Esophagus squamous epithelium (tissue), 5 donors: ENCODE data around the gene DYNC1I1. TPM values are rescaled to one million over a fixed set of nuclear protein-coding genes. Genes with fewer than 3 reads are reported as not detected.

ENCODE experiments used
- DNase-seq: peaks from one replicate; lab custom pipeline; 2025; lab: John Stamatoyannopoulos, UW
- H3K27ac ChIP-seq, 4 donors: fragments of 200-600 bp; sonication (generic); one replicate each; pipeline ENCODE4 v1.5.1; 2016 to 2019; ENCODE audit warnings: mild to moderate bottlenecking in 1 of 4
- H3K27me3 ChIP-seq, 4 donors: fragments of 200-600 bp; sonication (generic); 1 replicate in 3 of 4; 2 replicates in 1 of 4; pipeline versions ENCODE4 v1.5.1 to v1.6.0; 2017 to 2021; ENCODE audit warnings: antibody characterized with exemption in 1 of 4
- H3K36me3 ChIP-seq, 3 donors: fragments of 200-600 bp; sonication (generic); one replicate each; pipeline ENCODE4 v1.5.1; 2016 to 2019
- H3K4me1 ChIP-seq, 3 donors: fragments of 200-600 bp; sonication (generic); one replicate each; pipeline ENCODE4 v1.5.1; 2017 to 2019
- H3K4me3 ChIP-seq, 4 donors: fragments of 200-600 bp; sonication (generic); 1 replicate in 3 of 4; 2 replicates in 1 of 4; pipeline ENCODE4 v1.5.1; 2016 to 2019; ENCODE audit warnings: mild to moderate bottlenecking in 2 of 4, moderate library complexity in 1 of 4
- H3K9me3 ChIP-seq, 3 donors: fragments of 200-600 bp; sonication (generic); one replicate each; pipeline ENCODE4 v1.5.1; 2016 to 2019
- CTCF ChIP-seq, 6 experiments: fragments of 450-650 bp in 4 of 6; fragments of 200-600 bp in 2 of 6; sonication (generic) in 2 of 6; IDR thresholded peaks; one replicate each; pipeline ENCODE4 v1.5.1; 2016 to 2019; ENCODE audit warnings: antibody characterized with exemption in 6 of 6, mild to moderate bottlenecking in 4 of 6, moderate library complexity in 4 of 6
- POLR2A ChIP-seq, 4 donors: fragments of 450-650 bp; IDR thresholded peaks; one replicate each; pipeline ENCODE4 v1.6.1; 2017; ENCODE audit warnings: antibody characterized with exemption in 4 of 4, mild to moderate bottlenecking in 4 of 4, moderate library complexity in 3 of 4
- WGBS, 2 donors: methylation state at CpG; one replicate each; pipeline ENCODE4 v1.1.5; 2018; 5-methylcytosine and 5-hydroxymethylcytosine counted together
- intact Hi-C: fragments of 100-400 bp; cut with DNase I; formaldehyde crosslinking; loops from one replicate; pipeline ENCODE4 v1.15.0; 2022
- total RNA-seq, 4 donors: library from RNA; depleted of rRNA; stranded (reverse); fragments of >200 nt; gene quantifications; one replicate each; pipeline ENCODE4 v1.1.0, GENCODE V29; 2016
- donor health status: DM: yes; HTN: yes; CAD: no.

Gene DYNC1I1
- total RNA-seq, 4 donors from 2014 or later, result 2.0 to 8.0 (median 2.4) TPM

DNA sequence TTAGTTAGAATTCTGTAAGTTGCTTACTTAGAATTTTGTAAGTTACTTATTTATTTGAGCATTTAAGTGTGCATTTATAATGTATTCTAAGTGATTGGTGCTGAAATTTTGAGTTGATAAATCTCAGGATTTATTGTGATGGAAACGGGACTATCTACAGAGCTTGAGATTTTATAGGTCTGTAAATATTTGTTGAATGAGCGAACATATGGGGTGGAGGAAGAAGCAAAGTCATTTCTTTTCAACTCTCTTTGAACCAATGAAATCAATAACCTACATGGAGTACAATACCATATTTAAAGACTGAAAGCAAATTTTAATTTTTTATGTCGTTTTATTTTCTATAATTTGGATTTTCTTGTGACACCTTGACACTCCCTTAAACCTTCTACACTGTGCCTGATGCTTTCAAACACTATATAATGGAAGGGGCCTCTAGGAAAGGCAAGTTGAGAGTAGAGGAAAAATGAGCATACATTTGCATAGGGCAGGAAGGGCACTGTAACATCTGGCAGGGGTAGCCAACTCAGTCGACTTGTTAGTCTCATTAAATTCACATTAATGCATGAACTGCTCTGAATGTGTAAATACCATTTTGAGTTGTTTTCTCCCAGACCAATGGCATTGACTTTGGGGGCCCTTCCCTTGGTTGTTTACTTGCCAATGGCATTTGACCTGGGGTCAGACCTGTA is 204.2 kb downstream of the DYNC1I1 start:
- intact Hi-C loops, result no loop called here
- no peaks in the 10 kb centered on the region for H3K9me3 ChIP-seq
- WGBS, 2 donors, result 49 to 52% methylated on average over 4 of the region's 4 CpGs

DNA sequence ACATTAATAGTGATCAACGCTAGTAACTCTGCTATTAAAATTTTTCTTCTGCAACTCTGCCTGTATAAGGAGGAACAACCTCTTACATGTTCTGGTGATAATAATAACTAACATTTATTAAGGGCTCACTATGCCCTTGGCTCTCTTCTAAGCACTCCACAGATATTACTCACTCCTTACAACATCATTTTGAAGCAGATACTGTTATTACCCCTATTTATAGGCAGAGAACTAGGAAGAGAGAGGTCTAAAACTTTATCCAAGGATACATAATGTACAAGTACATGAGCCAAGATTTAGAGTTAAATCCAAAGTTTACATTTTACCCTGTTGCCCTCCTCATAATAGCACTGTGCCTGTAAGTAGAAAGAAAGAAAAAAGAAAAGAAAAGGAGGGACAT is 205.6 kb downstream of the DYNC1I1 start:
- DNase-seq, result no peak
- intact Hi-C loops, result no loop called here
- Histone ChIP-seq H3K36me3 (no peaks in the 10 kb centered on the region), H3K4me3 (no peak overlapping the region), H3K4me1 (no peaks in the 10 kb centered on the region), H3K9me3 (no peaks in the 10 kb centered on the region), H3K27ac (no peak overlapping the region), H3K27me3 (no peaks in the 10 kb centered on the region)
- WGBS, 2 donors, result 85 to 91% methylated on average over 1 of the region's 1 CpG
- TF ChIP-seq CTCF (IDR thresholded peaks at IDR 0.05) (no peak), POLR2A (IDR thresholded peaks at IDR 0.05) (no peak)

More for the DNA sequence above, 204.2 kb downstream of the DYNC1I1 start:
- Histone ChIP-seq H3K4me1 (no peaks in the 10 kb centered on the region), H3K27me3 (no peaks in the 10 kb centered on the region), H3K27ac (no peak overlapping the region), H3K4me3 (no peak overlapping the region), H3K36me3 (no peaks in the 10 kb centered on the region)
- DNase-seq, result no peak
- no peak for TF ChIP-seq POLR2A (IDR thresholded peaks at IDR 0.05)
- no peak for TF ChIP-seq CTCF (IDR thresholded peaks at IDR 0.05)

- no peak for DNase-seq
- no peak overlapping the region for H3K27ac ChIP-seq
- no peaks in the 10 kb centered on the region for H3K4me1 ChIP-seq
- H3K36me3 ChIP-seq, result no peaks in the 10 kb centered on the region
- TF ChIP-seq CTCF (IDR thresholded peaks at IDR 0.05) (no peak), POLR2A (IDR thresholded peaks at IDR 0.05) (no peak)
- no peaks in the 10 kb centered on the region for H3K27me3 ChIP-seq
- WGBS, 2 donors, result 40 to 55% methylated on average over 5 of the region's 5 CpGs
- no peaks in the 10 kb centered on the region for H3K9me3 ChIP-seq
- intact Hi-C loops, result no loop called here
- no peak overlapping the region for H3K4me3 ChIP-seq
Observed at GRCh38 chr7:95980167-95980566, 207.8 kb downstream of the DYNC1I1 start.

- TF ChIP-seq CTCF (IDR thresholded peaks at IDR 0.05) (no peak), POLR2A (IDR thresholded peaks at IDR 0.05) (no peak)
- H3K27me3 ChIP-seq, result no peaks in the 10 kb centered on the region
- no peaks in the 10 kb centered on the region for H3K9me3 ChIP-seq
- intact Hi-C loops, result no loop called here
- no peaks in the 10 kb centered on the region for H3K36me3 ChIP-seq
- DNase-seq, result no peak
- H3K4me1 ChIP-seq, result no peaks in the 10 kb centered on the region
- 48 to 58% methylated on average over 1 of the region's 1 CpG for WGBS, 2 donors
- no peak overlapping the region for H3K4me3 ChIP-seq
- H3K27ac ChIP-seq, result no peak overlapping the region
Observed at GRCh38 chr7:95980706-95981105, 208.4 kb downstream of the DYNC1I1 start.

- H3K27me3 ChIP-seq, result no peaks in the 10 kb centered on the region
- intact Hi-C loops, result no loop called here
- H3K27ac ChIP-seq, result no peak overlapping the region
- H3K4me1 ChIP-seq, result no peaks in the 10 kb centered on the region
- H3K4me3 ChIP-seq, result no peak overlapping the region
- TF ChIP-seq CTCF (IDR thresholded peaks at IDR 0.05) (no peak), POLR2A (IDR thresholded peaks at IDR 0.05) (no peak)
- WGBS, 2 donors, result 54 to 55% methylated on average over 6 of the region's 6 CpGs
- no peak for DNase-seq
- no peaks in the 10 kb centered on the region for H3K36me3 ChIP-seq
- no peaks in the 10 kb centered on the region for H3K9me3 ChIP-seq
Observed at GRCh38 chr7:95986178-95986764, 213.9 kb downstream of the DYNC1I1 start.
